Measurements from ENCODE around the gene HYAL4.
"Not testable (repeated sequence)": the region's sequence is repeated elsewhere in the genome, so short reads cannot be mapped to it uniquely, and the experiment has no call there.

HYAL4 gene

GRCh38 chr7:123823898-123824753 is 20.8 kb upstream of the HYAL4 start:
- Mint-ChIP-seq H3K9me3 (no peaks in the 10 kb centered on the region), H3K36me3 (no peaks in the 10 kb centered on the region), H3K27me3 (peaks cover 10 to 17% of the 10 kb centered on the region in 2 donors), H3K4me1 (peaks cover 8 to 10% of the 10 kb centered on the region in 2 donors), H3K27ac (no peak overlapping the region), H3K4me3 (no peak overlapping the region)
- DNase-seq = peak; percentile 23
- peak; percentile 94 to 98 for ATAC-seq (replicated peaks)

- Mint-ChIP-seq H3K27ac (no peak overlapping the region), H3K4me1 (peaks cover 8 to 10% of the 10 kb centered on the region in 2 donors), H3K4me3 (no peak overlapping the region), H3K36me3 (no peaks in the 10 kb centered on the region), H3K9me3 (no peaks in the 10 kb centered on the region), H3K27me3 (peaks cover 10 to 14% of the 10 kb centered on the region in 2 donors)
- peak; percentile 30 to 32 for ATAC-seq (replicated peaks)
- no peak for DNase-seq
Measured at GRCh38 chr7:123824754-123825067, 20.3 kb upstream of the HYAL4 start.

DNA sequence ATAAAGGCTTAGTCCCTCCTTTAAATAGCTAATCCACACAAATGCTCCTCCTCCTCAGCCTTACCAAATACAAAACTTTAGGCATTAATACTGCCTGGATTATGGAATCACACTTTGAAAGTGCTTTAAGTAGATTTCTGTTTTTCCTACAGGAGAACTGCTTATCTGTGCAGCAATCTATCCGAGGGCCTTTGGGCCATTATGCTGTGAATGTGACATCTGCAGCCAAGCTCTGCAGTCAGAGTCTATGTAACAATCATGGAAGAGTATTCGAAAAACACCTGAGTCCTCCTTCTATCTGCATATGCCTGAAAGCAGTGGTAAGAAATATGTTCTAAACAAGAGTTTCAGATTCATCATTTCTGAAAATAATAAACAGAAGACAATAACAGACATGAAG is 16.2 kb upstream of the HYAL4 start:
- H3K36me3 Mint-ChIP-seq = no peaks in the 10 kb centered on the region
- no peak overlapping the region for H3K4me3 Mint-ChIP-seq
- ATAC-seq (replicated peaks) (no peak), DNase-seq (no peak)
- peaks cover 1% of the 10 kb centered on the region in 2 donors for H3K9me3 Mint-ChIP-seq
- H3K27ac Mint-ChIP-seq = no peak overlapping the region
- peaks cover 8 to 10% of the 10 kb centered on the region in 2 donors for H3K4me1 Mint-ChIP-seq
- H3K27me3 Mint-ChIP-seq = peaks cover 14 to 19% of the 10 kb centered on the region in 2 donors

GRCh38 chr7:123836656-123837055 is 8.3 kb upstream of the HYAL4 start:
- H3K27me3 Mint-ChIP-seq = peaks cover 0 to 9% of the 10 kb centered on the region in 2 donors
- H3K27ac Mint-ChIP-seq = no peak overlapping the region
- peaks cover 7 to 10% of the 10 kb centered on the region in 2 donors for H3K9me3 Mint-ChIP-seq
- no peak overlapping the region for H3K4me3 Mint-ChIP-seq
- no peaks in the 10 kb centered on the region for H3K4me1 Mint-ChIP-seq
- H3K36me3 Mint-ChIP-seq = no peaks in the 10 kb centered on the region
- ATAC-seq (replicated peaks) (no peak), DNase-seq (no peak)

- H3K27me3 Mint-ChIP-seq, H3K4me3 Mint-ChIP-seq: not testable (repeated sequence)
- H3K9me3 Mint-ChIP-seq = peaks cover 9 to 14% of the 10 kb centered on the region in 2 donors
Measured at GRCh38 chr7:123839106-123839505, 5.9 kb upstream of the HYAL4 start.

GRCh38 chr7:123844142-123844541 is 827 bp upstream of the HYAL4 start:
- not testable (repeated sequence) for H3K36me3 Mint-ChIP-seq; DNase-seq; H3K27ac Mint-ChIP-seq; H3K4me3 Mint-ChIP-seq; H3K9me3 Mint-ChIP-seq; ATAC-seq (replicated peaks); H3K4me1 Mint-ChIP-seq
- peaks cover 7 to 16% of the 10 kb centered on the region in 2 donors for H3K27me3 Mint-ChIP-seq

More at GRCh38 chr7:123839106-123839505, 5.9 kb upstream of the HYAL4 start:
- ATAC-seq (replicated peaks); H3K4me1 Mint-ChIP-seq; DNase-seq; H3K36me3 Mint-ChIP-seq; H3K27ac Mint-ChIP-seq: not testable (repeated sequence)

- no peak overlapping the region for H3K27ac Mint-ChIP-seq
- ATAC-seq (replicated peaks) (no peak), DNase-seq (no peak)
- H3K36me3 Mint-ChIP-seq = peaks cover 0 to 1% of the 10 kb centered on the region in 2 donors
- no peaks in the 10 kb centered on the region for H3K4me1 Mint-ChIP-seq
- H3K4me3 Mint-ChIP-seq = no peak overlapping the region
- H3K27me3 Mint-ChIP-seq = peaks cover 7 to 16% of the 10 kb centered on the region in 2 donors
- H3K9me3 Mint-ChIP-seq = peaks cover 5 to 6% of the 10 kb centered on the region in 2 donors
Measured at GRCh38 chr7:123845823-123846216, 851 bp downstream of the HYAL4 start.

GRCh38 chr7:123846217-123846891 is 1.4 kb downstream of the HYAL4 start:
- DNase-seq (no peak), ATAC-seq (replicated peaks) (no peak)
- Mint-ChIP-seq H3K9me3 (peaks cover 6 to 9% of the 10 kb centered on the region in 2 donors), H3K4me1 (no peaks in the 10 kb centered on the region), H3K36me3 (peaks cover 0 to 1% of the 10 kb centered on the region in 2 donors), H3K27me3 (peaks cover 7 to 16% of the 10 kb centered on the region in 2 donors), H3K4me3 (no peak overlapping the region), H3K27ac (no peak overlapping the region)

GRCh38 chr7:123847868-123848267 is 2.9 kb downstream of the HYAL4 start:
- H3K27me3 Mint-ChIP-seq = peaks cover 7 to 16% of the 10 kb centered on the region in 2 donors
- H3K27ac Mint-ChIP-seq = no peak overlapping the region
- peaks cover 9 to 17% of the 10 kb centered on the region in 2 donors for H3K9me3 Mint-ChIP-seq
- peaks cover 0 to 1% of the 10 kb centered on the region in 2 donors for H3K36me3 Mint-ChIP-seq
- DNase-seq (no peak), ATAC-seq (replicated peaks) (no peak)
- no peaks in the 10 kb centered on the region for H3K4me1 Mint-ChIP-seq
- no peak overlapping the region for H3K4me3 Mint-ChIP-seq

DNA sequence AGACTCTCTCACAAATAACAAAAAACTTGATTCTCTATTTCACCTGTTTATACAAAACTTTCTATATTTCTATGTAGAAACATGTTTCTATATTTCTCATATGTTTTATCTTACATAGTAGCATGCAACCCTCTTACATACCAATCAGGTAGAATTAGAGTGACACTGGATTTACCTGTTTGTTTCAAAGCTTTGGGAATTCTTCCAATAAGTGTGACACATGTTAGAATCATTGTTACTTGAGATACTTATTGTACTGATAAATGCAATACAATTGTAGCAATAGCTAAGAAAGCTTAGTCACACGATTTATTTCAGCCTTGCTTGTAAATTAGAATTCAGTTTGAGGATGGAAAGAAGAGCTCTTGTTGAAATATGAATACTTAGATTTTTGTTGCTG is 4.9 kb downstream of the HYAL4 start:
- Mint-ChIP-seq H3K36me3 (peaks cover 0 to under 1% of the 10 kb centered on the region in 2 donors), H3K27ac (no peak overlapping the region), H3K4me3 (no peak overlapping the region), H3K4me1 (no peaks in the 10 kb centered on the region), H3K9me3 (peaks cover 7 to 18% of the 10 kb centered on the region in 2 donors), H3K27me3 (peaks cover 7 to 9% of the 10 kb centered on the region in 2 donors)
- ATAC-seq (replicated peaks) (no peak), DNase-seq (no peak)

DNA sequence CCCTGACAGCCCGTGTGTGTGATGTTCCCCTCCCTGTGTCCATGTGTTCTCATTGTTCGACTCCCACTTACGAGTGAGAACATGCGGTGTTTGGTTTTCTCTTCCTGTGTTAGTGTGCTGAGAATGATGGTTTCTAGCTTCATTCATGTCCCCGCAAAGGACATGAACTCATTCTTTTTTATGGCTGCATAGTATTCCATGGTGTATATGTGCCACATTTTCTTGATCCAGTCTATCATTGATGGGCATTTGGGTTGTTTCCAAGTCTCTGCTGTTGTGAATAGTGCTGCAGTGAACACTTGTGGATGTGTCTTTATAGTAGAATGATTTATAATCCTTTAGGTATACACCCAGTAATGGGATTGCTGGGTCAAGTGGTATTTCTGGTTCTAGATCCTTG is 6.4 kb downstream of the HYAL4 start:
- H3K4me3 Mint-ChIP-seq, H3K36me3 Mint-ChIP-seq: not testable (repeated sequence)

DNA sequence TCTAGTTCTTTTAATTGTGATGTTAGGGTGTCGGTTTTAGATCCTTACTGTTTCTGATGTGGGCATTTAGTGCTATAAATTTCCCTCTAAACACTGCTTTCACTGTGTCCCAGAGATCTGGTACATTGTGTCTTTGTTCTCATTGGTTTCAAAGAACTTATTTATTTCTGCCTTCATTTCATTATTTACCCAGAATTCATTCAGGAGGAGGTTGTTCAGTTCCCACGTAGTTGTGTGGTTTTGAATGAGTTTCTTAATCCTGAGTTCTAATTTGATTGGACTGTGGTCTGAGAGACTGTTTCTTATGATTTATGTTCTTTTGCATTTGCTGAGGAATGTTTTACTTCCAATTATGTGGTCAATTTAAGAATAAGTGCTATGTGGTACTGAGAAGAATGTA is 9.3 kb downstream of the HYAL4 start:
- H3K36me3 Mint-ChIP-seq; DNase-seq; ATAC-seq (replicated peaks); H3K27ac Mint-ChIP-seq; H3K27me3 Mint-ChIP-seq; H3K4me1 Mint-ChIP-seq; H3K4me3 Mint-ChIP-seq: not testable (repeated sequence)
- peaks cover 10 to 24% of the 10 kb centered on the region in 2 donors for H3K9me3 Mint-ChIP-seq

More for the DNA sequence above, 6.4 kb downstream of the HYAL4 start:
- H3K27ac Mint-ChIP-seq; ATAC-seq (replicated peaks); DNase-seq; H3K27me3 Mint-ChIP-seq; H3K4me1 Mint-ChIP-seq: not testable (repeated sequence)
- peaks cover 10 to 24% of the 10 kb centered on the region in 2 donors for H3K9me3 Mint-ChIP-seq

DNA sequence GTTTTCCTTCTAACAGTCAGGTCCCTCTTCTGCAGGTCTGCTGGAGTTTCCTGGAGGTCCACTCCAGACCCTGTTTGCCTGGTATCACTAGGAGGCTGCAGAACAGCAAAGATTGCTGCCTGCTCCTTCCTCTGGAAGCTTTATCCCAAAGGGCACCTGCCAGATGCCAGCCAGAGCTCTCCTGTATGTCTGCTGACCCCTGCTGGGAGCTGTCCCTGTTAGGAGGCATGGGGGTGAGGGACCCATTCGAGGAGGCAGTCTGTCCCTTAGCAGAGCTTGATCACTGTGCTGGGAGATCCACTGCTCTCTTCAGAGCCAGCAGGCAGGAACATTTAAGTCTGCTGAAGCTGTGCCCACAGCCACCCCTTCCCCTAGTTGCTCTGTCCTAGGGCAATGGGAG is 11.5 kb downstream of the HYAL4 start:
- peaks cover 8 to 20% of the 10 kb centered on the region in 2 donors for H3K9me3 Mint-ChIP-seq
- H3K27ac Mint-ChIP-seq = not testable (repeated sequence)

DNA sequence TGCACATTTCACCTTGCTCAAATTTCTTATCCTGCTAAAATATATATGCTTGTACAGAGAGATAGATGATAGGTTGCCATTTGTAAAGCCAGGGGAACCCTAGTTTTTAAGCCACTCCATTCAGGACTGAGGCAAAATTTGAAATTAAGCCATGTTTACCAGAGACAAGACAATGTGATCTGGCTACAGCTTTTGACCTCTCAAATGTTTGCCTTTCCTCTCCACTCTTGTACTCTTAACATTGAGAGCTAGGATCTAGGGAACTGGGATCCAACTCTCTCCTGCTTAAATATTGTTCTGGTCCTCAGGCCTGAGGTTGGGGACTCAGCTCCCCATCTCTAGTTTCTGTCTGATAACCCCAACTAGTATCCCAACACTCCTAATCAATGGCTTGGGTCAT is 15.9 kb downstream of the HYAL4 start:
- H3K4me1 Mint-ChIP-seq = no peaks in the 10 kb centered on the region
- H3K27ac Mint-ChIP-seq = no peak overlapping the region
- H3K36me3 Mint-ChIP-seq = peaks cover 0 to 1% of the 10 kb centered on the region in 2 donors
- no peak for ATAC-seq (replicated peaks)
- no peak for DNase-seq
- no peak overlapping the region for H3K4me3 Mint-ChIP-seq
- peaks cover 10 to 14% of the 10 kb centered on the region in 2 donors for H3K27me3 Mint-ChIP-seq
- H3K9me3 Mint-ChIP-seq = peaks cover 2 to 5% of the 10 kb centered on the region in 2 donors

More for the DNA sequence above, 11.5 kb downstream of the HYAL4 start:
- not testable (repeated sequence) for ATAC-seq (replicated peaks); H3K36me3 Mint-ChIP-seq; DNase-seq; H3K4me1 Mint-ChIP-seq; H3K4me3 Mint-ChIP-seq
- peaks cover 10 to 14% of the 10 kb centered on the region in 2 donors for H3K27me3 Mint-ChIP-seq

Data from stimulated activated naive B cell treated with anti-CD40 and anti-IgM and Interleukin-4, amounts not matched to agents 10 μg/mL and 1 μg/mL and 100 μg/mL, for 72 hours (primary cell).